Measurements from ENCODE around the gene STK32B. TPM values are rescaled to one million over a fixed set of nuclear protein-coding genes. Genes with fewer than 3 reads are reported as not detected.

STK32B gene
- total and polyA plus RNA-seq, 2 donors (not counting 3 experiments of a cell fraction or from before 2014, with no cell fraction given), result 5.6 to 7.8 TPM

GRCh38 chr4:5027346-5027745, 23.9 kb upstream of the STK32B start:
- dilution Hi-C loops (cut with MboI; ENCODE audit: extremely low pct_ligation_motif_present, low sequenced_read_pairs) (no loop called here), intact Hi-C loops (cut with micrococcal nuclease) (no loop called here)
- Histone ChIP-seq H3K4me2 (ENCODE audit: insufficient read depth, low read length) (no peak overlapping the region), H3K9me3 (replicated peaks; ENCODE audit: control insufficient read depth, insufficient read depth, low read length) (no peaks in the 10 kb centered on the region), H3K36me3 (ENCODE audit: control insufficient read depth in 2 of 2, extremely low read depth in 1 of 2, insufficient read depth in 2 of 2, low read length in 2 of 2) (no peaks in the 10 kb centered on the region), H3K9me1 (replicated peaks; ENCODE audit: control insufficient read depth, extremely low read depth, insufficient read depth, low read length) (no peaks in the 10 kb centered on the region), H4K20me1 (replicated peaks; ENCODE audit: control insufficient read depth, extremely low read depth, insufficient read depth, low read length) (no peaks in the 10 kb centered on the region), H2AFZ (ENCODE audit: low read depth, low read length) (no peak overlapping the region), H3K79me2 (ENCODE audit: control insufficient read depth, insufficient read depth, low read length) (no peaks in the 10 kb centered on the region), H3K27me3 (ENCODE audit: control insufficient read depth in 2 of 2, insufficient read depth in 2 of 2, low read length in 2 of 2) (no peaks in the 10 kb centered on the region), H3K27ac (ENCODE audit: insufficient read depth, low read depth, low read length) (no peak overlapping the region), H3K9ac (replicated peaks; ENCODE audit: extremely low read depth, insufficient read depth, low read length) (no peak overlapping the region), H3K4me1 (ENCODE audit: control insufficient read depth, extremely low read depth, insufficient read depth, low read length) (peaks cover 21% of the 10 kb centered on the region), H3K4me3 (replicated peaks in 1 of 3; ENCODE audit: insufficient read depth in 1 of 3, low read depth in 1 of 3, low read length in 3 of 3) (no peak overlapping the region)
- TF ChIP-seq EZH2 (IDR thresholded peaks at IDR 0.05; ENCODE audit: borderline replicate concordance, low read depth, low read length, severe bottlenecking) (no peak), JUN (IDR thresholded peaks at IDR 0.05; ENCODE audit: borderline replicate concordance, insufficient read depth, insufficient read length, low read depth) (no peak), GATA2 (IDR thresholded peaks at IDR 0.05; ENCODE audit: insufficient read depth, insufficient read length, low read depth, low read length) (no peak), FOS (IDR thresholded peaks at IDR 0.05; ENCODE audit: borderline replicate concordance, insufficient read depth, low read length) (no peak), MYC (IDR thresholded peaks at IDR 0.05; ENCODE audit: low read depth, low read length) (no peak)
- FAIRE-seq (no peak), DNase-seq (ENCODE audit: low read depth, low spot score) (no peak)
- CTCF ChIA-PET, result interaction anchor here (1.4 to 1.8 kb wide), 2 partner anchors 10 to 23 kb away, joined by 6 to 9 read pairs; partner anchors contain the start of gene STK32B
- POLR2A ChIA-PET, result no interaction called here
- no TSS peak for BruUV-seq (replicated peaks)

GRCh38 chr4:5028480-5028879, 22.8 kb upstream of the STK32B start:
- dilution Hi-C loops (cut with MboI; ENCODE audit: extremely low pct_ligation_motif_present, low sequenced_read_pairs), result no loop called here
- POLR2A ChIA-PET, result no interaction called here
- no peaks in the 10 kb centered on the region for H3K36me3 ChIP-seq (ENCODE audit: control insufficient read depth in 2 of 2, extremely low read depth in 1 of 2, insufficient read depth in 2 of 2, low read length in 2 of 2)
- H3K9me3 ChIP-seq (replicated peaks; ENCODE audit: control insufficient read depth, insufficient read depth, low read length), result no peaks in the 10 kb centered on the region
- no peaks in the 10 kb centered on the region for H3K79me2 ChIP-seq (ENCODE audit: control insufficient read depth, insufficient read depth, low read length)
- H2AFZ ChIP-seq (ENCODE audit: low read depth, low read length), result no peak overlapping the region
- no peaks in the 10 kb centered on the region for H4K20me1 ChIP-seq (replicated peaks; ENCODE audit: control insufficient read depth, extremely low read depth, insufficient read depth, low read length)
- FAIRE-seq, result no peak
- H3K27me3 ChIP-seq (ENCODE audit: control insufficient read depth in 2 of 2, insufficient read depth in 2 of 2, low read length in 2 of 2), result no peaks in the 10 kb centered on the region
- no peak overlapping the region for H3K27ac ChIP-seq (ENCODE audit: insufficient read depth, low read depth, low read length)
- no TSS peak for BruUV-seq (replicated peaks)
- CTCF ChIA-PET, result interaction anchor here (5.9 kb wide), 1 partner anchor 23 kb away, joined by 54 read pairs; the partner anchor contains the start of gene STK32B
- intact Hi-C loops (cut with micrococcal nuclease), result no loop called here
- no peak overlapping the region for H3K9ac ChIP-seq (replicated peaks; ENCODE audit: extremely low read depth, insufficient read depth, low read length)
- no peaks in the 10 kb centered on the region for H3K9me1 ChIP-seq (replicated peaks; ENCODE audit: control insufficient read depth, extremely low read depth, insufficient read depth, low read length)
- DNase-seq (ENCODE audit: low read depth, low spot score), result no peak
- no peak overlapping the region for H3K4me2 ChIP-seq (ENCODE audit: insufficient read depth, low read length)
- peaks cover 32% of the 10 kb centered on the region for H3K4me1 ChIP-seq (ENCODE audit: control insufficient read depth, extremely low read depth, insufficient read depth, low read length)
- TF ChIP-seq MAX (IDR thresholded peaks at IDR 0.05; ENCODE audit: insufficient read depth, insufficient read length), result no peak
- no peak for TF ChIP-seq EZH2 (IDR thresholded peaks at IDR 0.05; ENCODE audit: borderline replicate concordance, low read depth, low read length, severe bottlenecking)
- TF ChIP-seq POLR2AphosphoS5 (IDR thresholded peaks at IDR 0.05; ENCODE audit: insufficient read depth, low read depth, low read length), result no peak
- no peak for TF ChIP-seq FOS (IDR thresholded peaks at IDR 0.05; ENCODE audit: borderline replicate concordance, insufficient read depth, low read length)
- no peak for TF ChIP-seq GATA2 (IDR thresholded peaks at IDR 0.05; ENCODE audit: insufficient read depth, insufficient read length, low read depth, low read length)
- TF ChIP-seq POLR2A (IDR thresholded peaks at IDR 0.05; ENCODE audit: low read depth, low read length), result no peak
- no peak for TF ChIP-seq JUN (IDR thresholded peaks at IDR 0.05; ENCODE audit: borderline replicate concordance, insufficient read depth, insufficient read length, low read depth)
- TF ChIP-seq CTCF (IDR thresholded peaks at IDR 0.05; ENCODE audit: extremely low read depth in 1 of 2, insufficient read depth in 1 of 2, low read depth in 1 of 2, low read length in 2 of 2), result no peak
- no peak for TF ChIP-seq MYC (IDR thresholded peaks at IDR 0.05; ENCODE audit: low read depth, low read length)
- H3K4me3 ChIP-seq (replicated peaks in 1 of 3; ENCODE audit: insufficient read depth in 1 of 3, low read depth in 1 of 3, low read length in 3 of 3), result no peak overlapping the region

All from endothelial cell of umbilical vein (primary cell).